ENCODE data around the gene TRAF1. TPM values are rescaled to one million over a fixed set of nuclear protein-coding genes. Genes with fewer than 3 reads are reported as not detected.

TRAF1 gene
- total RNA-seq, 1 experiment from 2014 or later: 1.8 TPM

DNA sequence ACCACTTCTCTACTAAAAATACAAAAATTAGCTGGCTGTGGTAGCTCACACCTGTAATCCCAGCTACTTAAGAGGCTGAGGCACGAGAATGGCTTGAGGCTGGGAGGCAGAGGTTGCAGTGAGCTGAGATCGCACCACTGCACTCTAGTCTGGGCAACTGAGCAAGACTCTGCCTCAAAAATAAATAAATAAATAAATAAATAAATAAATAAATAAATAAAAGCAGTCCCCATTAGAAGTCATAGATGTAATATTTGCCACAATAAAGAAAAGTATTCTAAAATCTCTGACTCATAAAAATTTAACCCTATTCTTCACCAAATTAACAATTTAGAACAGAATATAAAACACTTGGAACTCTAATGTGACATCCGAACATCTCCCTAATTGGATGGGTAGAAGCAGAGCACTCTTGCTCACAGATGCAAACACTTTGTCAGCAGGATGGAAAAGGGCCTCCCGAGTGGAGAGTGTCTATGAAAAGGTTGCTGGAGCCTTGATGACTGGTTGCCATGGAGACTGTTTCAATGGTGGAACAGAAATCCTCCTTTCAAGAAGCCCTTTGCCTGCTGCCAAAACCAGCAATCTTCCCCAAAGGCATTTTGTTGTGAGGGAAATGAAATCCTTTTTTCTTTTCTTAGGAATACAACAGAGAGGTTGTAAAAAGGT lies 38.9 kb upstream of the TRAF1 start:
- Mint-ChIP-seq H3K4me3 (no peak overlapping the region), H3K4me1 (peaks cover 29% of the 10 kb centered on the region), H3K27me3 (ENCODE audit: low read depth) (no peaks in the 10 kb centered on the region), H3K9me3 (no peaks in the 10 kb centered on the region), H3K36me3 (no peaks in the 10 kb centered on the region), H3K27ac (peak overlapping the region; percentile 35; the same call in 1 of the 2 replicates)
- CTCF ChIA-PET: interaction anchor here (0.9 to 2.6 kb wide), 4 partner anchors 16 to 235 kb away, joined by 4 to 21 read pairs (median 6); no protein-coding TSS in a partner anchor
- POLR2A ChIA-PET: no interaction called here
- DNase-seq (ENCODE audit: low spot score) (peak; percentile 34), ATAC-seq (peak; percentile 81)
- TF ChIP-seq HMGA2 (CRISPR knock-in tag; IDR thresholded peaks at IDR 0.05): 0 out of 2 replicates have a peak, but pooled peaks have one; percentile 8
- TF ChIP-seq, protein P1, sequence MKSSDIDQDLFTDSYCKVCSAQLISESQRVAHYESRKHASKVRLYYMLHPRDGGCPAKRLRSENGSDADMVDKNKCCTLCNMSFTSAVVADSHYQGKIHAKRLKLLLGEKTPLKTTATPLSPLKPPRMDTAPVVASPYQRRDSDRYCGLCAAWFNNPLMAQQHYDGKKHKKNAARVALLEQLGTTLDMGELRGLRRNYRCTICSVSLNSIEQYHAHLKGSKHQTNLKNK (CRISPR knock-in tag; IDR thresholded peaks at IDR 0.05): no peak
- no peak for TF ChIP-seq CBFB (CRISPR knock-in tag; IDR thresholded peaks at IDR 0.05; ENCODE audit: low read depth)
- TF ChIP-seq, protein P2, sequence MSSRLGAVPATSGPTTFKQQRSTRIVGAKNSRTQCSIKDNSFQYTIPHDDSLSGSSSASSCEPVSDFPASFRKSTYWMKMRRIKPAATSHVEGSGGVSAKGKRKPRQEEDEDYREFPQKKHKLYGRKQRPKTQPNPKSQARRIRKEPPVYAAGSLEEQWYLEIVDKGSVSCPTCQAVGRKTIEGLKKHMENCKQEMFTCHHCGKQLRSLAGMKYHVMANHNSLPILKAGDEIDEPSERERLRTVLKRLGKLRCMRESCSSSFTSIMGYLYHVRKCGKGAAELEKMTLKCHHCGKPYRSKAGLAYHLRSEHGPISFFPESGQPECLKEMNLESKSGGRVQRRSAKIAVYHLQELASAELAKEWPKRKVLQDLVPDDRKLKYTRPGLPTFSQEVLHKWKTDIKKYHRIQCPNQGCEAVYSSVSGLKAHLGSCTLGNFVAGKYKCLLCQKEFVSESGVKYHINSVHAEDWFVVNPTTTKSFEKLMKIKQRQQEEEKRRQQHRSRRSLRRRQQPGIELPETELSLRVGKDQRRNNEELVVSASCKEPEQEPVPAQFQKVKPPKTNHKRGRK (CRISPR knock-in tag; IDR thresholded peaks at IDR 0.05; ENCODE audit: borderline replicate concordance): no peak
- TF ChIP-seq, protein P3, sequence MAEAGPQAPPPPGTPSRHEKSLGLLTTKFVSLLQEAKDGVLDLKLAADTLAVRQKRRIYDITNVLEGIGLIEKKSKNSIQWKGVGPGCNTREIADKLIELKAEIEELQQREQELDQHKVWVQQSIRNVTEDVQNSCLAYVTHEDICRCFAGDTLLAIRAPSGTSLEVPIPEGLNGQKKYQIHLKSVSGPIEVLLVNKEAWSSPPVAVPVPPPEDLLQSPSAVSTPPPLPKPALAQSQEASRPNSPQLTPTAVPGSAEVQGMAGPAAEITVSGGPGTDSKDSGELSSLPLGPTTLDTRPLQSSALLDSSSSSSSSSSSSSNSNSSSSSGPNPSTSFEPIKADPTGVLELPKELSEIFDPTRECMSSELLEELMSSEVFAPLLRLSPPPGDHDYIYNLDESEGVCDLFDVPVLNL (CRISPR knock-in tag; IDR thresholded peaks at IDR 0.05; ENCODE audit: borderline replicate concordance, low read depth): no peak
- no peak for TF ChIP-seq MYBL2 (CRISPR knock-in tag; IDR thresholded peaks at IDR 0.05)

DNA sequence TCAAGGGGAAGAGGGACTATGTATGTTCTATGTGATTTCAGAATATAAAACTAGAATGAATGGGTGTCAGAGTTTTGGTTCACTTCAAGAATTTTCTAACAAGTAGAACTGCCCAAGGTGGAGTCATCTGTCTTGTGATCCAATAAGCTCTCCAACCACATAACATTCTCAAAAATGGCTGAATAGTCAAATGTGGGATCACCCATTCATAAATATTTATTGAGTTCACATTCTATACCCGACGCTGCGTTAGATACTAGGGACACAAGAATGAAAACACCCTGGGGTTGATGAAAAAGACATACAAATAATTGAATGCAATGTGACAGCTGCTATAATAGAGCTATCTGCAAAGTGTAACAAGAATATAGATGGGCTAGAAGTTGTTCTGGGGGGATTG lies 35.3 kb upstream of the TRAF1 start:
- ChIA-PET CTCF (interaction anchor here (3.2 kb wide), 1 partner anchor 19 kb away, joined by 13 read pairs; no protein-coding TSS in a partner anchor), POLR2A (no interaction called here)
- H3K36me3 Mint-ChIP-seq: no peaks in the 10 kb centered on the region
- H3K9me3 Mint-ChIP-seq: no peaks in the 10 kb centered on the region
- no peak overlapping the region for H3K4me3 Mint-ChIP-seq
- TF ChIP-seq ZNF219 (CRISPR knock-in tag; IDR thresholded peaks at IDR 0.05; ENCODE audit: borderline replicate concordance): no peak
- no peak for TF ChIP-seq OVOL2 (CRISPR knock-in tag; IDR thresholded peaks at IDR 0.05; ENCODE audit: borderline replicate concordance)
- TF ChIP-seq, protein P4, sequence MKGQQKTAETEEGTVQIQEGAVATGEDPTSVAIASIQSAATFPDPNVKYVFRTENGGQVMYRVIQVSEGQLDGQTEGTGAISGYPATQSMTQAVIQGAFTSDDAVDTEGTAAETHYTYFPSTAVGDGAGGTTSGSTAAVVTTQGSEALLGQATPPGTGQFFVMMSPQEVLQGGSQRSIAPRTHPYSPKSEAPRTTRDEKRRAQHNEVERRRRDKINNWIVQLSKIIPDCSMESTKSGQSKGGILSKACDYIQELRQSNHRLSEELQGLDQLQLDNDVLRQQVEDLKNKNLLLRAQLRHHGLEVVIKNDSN (CRISPR knock-in tag; IDR thresholded peaks at IDR 0.05): no peak
- no peak for TF ChIP-seq NR2C2 (CRISPR knock-in tag; IDR thresholded peaks at IDR 0.05)
- TF ChIP-seq, protein P5, sequence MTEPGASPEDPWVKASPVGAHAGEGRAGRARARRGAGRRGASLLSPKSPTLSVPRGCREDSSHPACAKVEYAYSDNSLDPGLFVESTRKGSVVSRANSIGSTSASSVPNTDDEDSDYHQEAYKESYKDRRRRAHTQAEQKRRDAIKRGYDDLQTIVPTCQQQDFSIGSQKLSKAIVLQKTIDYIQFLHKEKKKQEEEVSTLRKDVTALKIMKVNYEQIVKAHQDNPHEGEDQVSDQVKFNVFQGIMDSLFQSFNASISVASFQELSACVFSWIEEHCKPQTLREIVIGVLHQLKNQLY (CRISPR knock-in tag; IDR thresholded peaks at IDR 0.05): no peak
- no peaks in the 10 kb centered on the region for H3K27me3 Mint-ChIP-seq (ENCODE audit: low read depth)
- no peak for ATAC-seq
- H3K4me1 Mint-ChIP-seq: peaks cover 29% of the 10 kb centered on the region
- H3K27ac Mint-ChIP-seq: no peak overlapping the region
- DNase-seq (ENCODE audit: low spot score): no peak

DNA sequence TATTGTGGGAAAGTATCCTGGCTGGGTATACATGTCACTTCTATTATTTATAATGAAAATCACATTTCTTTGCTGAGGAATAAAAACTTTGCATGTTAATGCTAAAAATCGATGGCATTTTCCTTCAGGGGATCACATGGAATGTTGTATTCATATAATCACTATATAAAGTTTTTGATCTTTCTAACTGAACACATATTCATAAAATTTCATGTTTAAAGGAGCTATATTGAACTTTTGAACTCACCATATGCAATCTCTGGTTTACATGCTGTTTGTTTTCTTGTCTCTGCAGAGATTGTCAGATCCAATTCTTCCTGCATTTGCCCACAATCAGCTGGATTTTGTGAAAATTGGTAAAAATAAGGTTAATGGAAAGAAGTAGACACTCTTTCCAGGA lies 33.4 kb upstream of the TRAF1 start:
- H3K4me3 Mint-ChIP-seq: no peak overlapping the region
- ATAC-seq: no peak
- H3K36me3 Mint-ChIP-seq: no peaks in the 10 kb centered on the region
- TF ChIP-seq, protein P6, sequence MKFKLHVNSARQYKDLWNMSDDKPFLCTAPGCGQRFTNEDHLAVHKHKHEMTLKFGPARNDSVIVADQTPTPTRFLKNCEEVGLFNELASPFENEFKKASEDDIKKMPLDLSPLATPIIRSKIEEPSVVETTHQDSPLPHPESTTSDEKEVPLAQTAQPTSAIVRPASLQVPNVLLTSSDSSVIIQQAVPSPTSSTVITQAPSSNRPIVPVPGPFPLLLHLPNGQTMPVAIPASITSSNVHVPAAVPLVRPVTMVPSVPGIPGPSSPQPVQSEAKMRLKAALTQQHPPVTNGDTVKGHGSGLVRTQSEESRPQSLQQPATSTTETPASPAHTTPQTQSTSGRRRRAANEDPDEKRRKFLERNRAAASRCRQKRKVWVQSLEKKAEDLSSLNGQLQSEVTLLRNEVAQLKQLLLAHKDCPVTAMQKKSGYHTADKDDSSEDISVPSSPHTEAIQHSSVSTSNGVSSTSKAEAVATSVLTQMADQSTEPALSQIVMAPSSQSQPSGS (CRISPR knock-in tag; IDR thresholded peaks at IDR 0.05; ENCODE audit: borderline replicate concordance, low read depth): no peak
- TF ChIP-seq NR1H2 (CRISPR knock-in tag; IDR thresholded peaks at IDR 0.05): no peak
- TF ChIP-seq FOXP1 (CRISPR knock-in tag; IDR thresholded peaks at IDR 0.05; ENCODE audit: borderline replicate concordance): no peak
- TF ChIP-seq SP1 (CRISPR knock-in tag; conservative IDR thresholded peaks at IDR 0.05): no peak
- no peak for TF ChIP-seq RELA (CRISPR knock-in tag; IDR thresholded peaks at IDR 0.05; ENCODE audit: borderline replicate concordance)
- no peak for TF ChIP-seq ZNF416 (CRISPR knock-in tag; IDR thresholded peaks at IDR 0.05)
- TF ChIP-seq, protein P7, sequence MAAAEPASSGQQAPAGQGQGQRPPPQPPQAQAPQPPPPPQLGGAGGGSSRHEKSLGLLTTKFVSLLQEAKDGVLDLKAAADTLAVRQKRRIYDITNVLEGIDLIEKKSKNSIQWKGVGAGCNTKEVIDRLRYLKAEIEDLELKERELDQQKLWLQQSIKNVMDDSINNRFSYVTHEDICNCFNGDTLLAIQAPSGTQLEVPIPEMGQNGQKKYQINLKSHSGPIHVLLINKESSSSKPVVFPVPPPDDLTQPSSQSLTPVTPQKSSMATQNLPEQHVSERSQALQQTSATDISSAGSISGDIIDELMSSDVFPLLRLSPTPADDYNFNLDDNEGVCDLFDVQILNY (CRISPR knock-in tag; IDR thresholded peaks at IDR 0.05): no peak
- TF ChIP-seq, protein P8, sequence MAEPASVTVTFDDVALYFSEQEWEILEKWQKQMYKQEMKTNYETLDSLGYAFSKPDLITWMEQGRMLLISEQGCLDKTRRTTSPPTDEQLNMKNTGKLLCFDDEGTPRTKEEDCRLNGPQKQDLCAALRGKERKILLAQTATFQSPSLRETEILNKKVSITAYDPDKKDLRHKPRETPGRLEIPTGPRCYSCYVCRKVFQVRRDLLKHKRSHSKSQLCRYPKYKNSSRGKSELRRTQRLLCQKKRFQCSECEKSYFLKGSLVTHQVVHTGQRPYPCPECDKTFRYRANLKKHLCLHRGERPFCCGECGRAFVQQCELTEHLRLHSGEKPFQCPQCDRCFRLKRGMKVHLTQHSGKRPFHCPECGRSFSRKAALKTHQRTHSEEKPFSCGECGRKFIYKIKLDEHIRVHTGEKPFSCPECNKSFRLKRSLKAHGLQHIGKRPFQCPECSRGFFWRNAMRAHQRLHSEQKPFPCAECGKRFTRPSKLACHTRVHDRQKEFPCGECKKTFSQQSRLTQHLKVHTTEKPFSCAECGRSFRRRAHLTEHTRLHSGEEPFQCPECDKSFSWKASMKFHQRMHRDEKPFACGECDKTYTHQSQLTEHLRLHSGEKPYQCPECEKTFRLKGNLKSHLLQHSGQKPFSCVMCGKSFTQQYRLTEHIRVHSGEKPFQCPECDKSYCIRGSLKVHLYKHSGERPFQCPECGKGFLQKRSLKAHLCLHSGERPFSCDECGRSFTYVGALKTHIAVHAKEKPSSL (CRISPR knock-in tag; conservative IDR thresholded peaks at IDR 0.05): no peak
- TF ChIP-seq IRF2 (CRISPR knock-in tag; IDR thresholded peaks at IDR 0.05; ENCODE audit: borderline replicate concordance, low read depth): no peak
- DNase-seq (ENCODE audit: low spot score): no peak
- no peaks in the 10 kb centered on the region for H3K27me3 Mint-ChIP-seq (ENCODE audit: low read depth)
- POLR2A ChIA-PET: interaction anchor here (1.5 kb wide), 1 partner anchor 166 kb away, joined by 3 read pairs; no protein-coding TSS in a partner anchor
- H3K9me3 Mint-ChIP-seq: no peaks in the 10 kb centered on the region
- no peak overlapping the region for H3K27ac Mint-ChIP-seq
- CTCF ChIA-PET: interaction anchor here (1.2 to 3.2 kb wide), 4 partner anchors 21 to 97 kb away, joined by 3 to 13 read pairs (median 4); no protein-coding TSS in a partner anchor
- H3K4me1 Mint-ChIP-seq: peaks cover 13% of the 10 kb centered on the region

All from WTC11 (cell line).